Activated T-cell treated with anti-CD3 and anti-CD28 coated beads, Interleukin-2, amount 50 U/mL, for 4 hours (primary cell): ENCODE data around the gene RAB44. TPM values are rescaled to one million over a fixed set of nuclear protein-coding genes. Genes with fewer than 3 reads are reported as not detected.

Experiments used
- ATAC-seq, 2 donors: fragments of 200-7000 bp; cut with Tn5 transposase; one replicate each; pipeline ENCODE4 v1.10.0; 2021
- DNase-seq: peaks from one replicate; pipeline ENCODE4 v3.0.0-alpha.2; 2020
- H3K27me3 Mint-ChIP-seq: one replicate; pipeline ENCODE4 v1.8.0; 2021; ENCODE audit warnings: low read depth, mixed read lengths
- H3K36me3 Mint-ChIP-seq: one replicate; pipeline ENCODE4 v1.8.0; 2022; ENCODE audit warnings: mixed read lengths; ENCODE audit not compliant: insufficient read depth
- H3K4me1 Mint-ChIP-seq: one replicate; pipeline ENCODE4 v1.8.0; 2021; ENCODE audit warnings: low read depth, mixed read lengths
- H3K4me3 Mint-ChIP-seq: one replicate; pipeline ENCODE4 v1.8.0; 2021; ENCODE audit warnings: mild to moderate bottlenecking, moderate library complexity, mixed read lengths
- H3K9me3 Mint-ChIP-seq: one replicate; pipeline ENCODE4 v1.8.0; 2021; ENCODE audit warnings: mixed read lengths
- total RNA-seq, 3 donors: library from RNA; stranded (reverse); gene quantifications; one replicate each; pipeline ENCODE4 v1.2.1, GENCODE V29; 2021

The RAB44 gene
- total RNA-seq, 3 donors from 2014 or later = 0.05 TPM; not detected in 1

DNA sequence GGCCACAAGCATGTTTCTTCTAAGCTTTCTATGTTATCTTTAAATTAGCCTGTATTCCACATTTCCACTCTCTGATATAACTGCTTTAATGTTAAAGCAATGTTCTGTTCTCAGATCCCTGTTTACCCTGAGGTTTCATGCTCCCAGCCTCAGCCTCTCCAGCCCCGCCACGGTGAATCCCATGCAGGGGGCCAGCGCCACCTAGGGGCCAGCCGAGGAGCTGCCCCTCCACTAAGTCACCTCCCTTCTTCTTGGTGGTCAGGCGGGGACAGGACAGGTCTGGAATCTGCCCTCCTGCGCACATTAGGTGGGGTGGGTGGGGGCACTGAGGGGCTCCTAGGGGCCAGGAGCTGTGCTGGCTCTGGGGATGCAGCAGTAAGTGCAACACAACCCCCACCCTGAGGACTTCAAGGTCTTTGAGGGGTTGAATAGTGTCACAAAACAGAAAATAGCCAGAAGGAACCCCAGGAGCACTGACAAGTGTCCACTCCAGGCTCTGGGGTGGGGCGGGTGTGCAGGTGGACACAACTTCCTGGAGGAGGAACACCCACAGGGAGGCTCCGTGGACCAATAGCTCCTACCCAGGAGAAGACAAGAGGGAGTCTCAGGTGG lies 61.6 kb downstream of the RAB44 start:
- Mint-ChIP-seq H3K4me3 (no peak overlapping the region), H3K4me1 (peaks cover 48% of the 10 kb centered on the region), H3K9me3 (no peaks in the 10 kb centered on the region), H3K27me3 (no peaks in the 10 kb centered on the region), H3K36me3 (no peaks in the 10 kb centered on the region)
- peak; percentile 80 for DNase-seq
- peak; percentile 28 to 33 for ATAC-seq

GRCh38 chr6:36760685-36761435 lies 63.2 kb downstream of the RAB44 start:
- H3K4me3 Mint-ChIP-seq = no peak overlapping the region
- H3K9me3 Mint-ChIP-seq = no peaks in the 10 kb centered on the region
- DNase-seq (no peak), ATAC-seq (no peak)
- H3K27me3 Mint-ChIP-seq = no peaks in the 10 kb centered on the region
- H3K4me1 Mint-ChIP-seq = peaks cover 34% of the 10 kb centered on the region
- H3K36me3 Mint-ChIP-seq = no peaks in the 10 kb centered on the region

GRCh38 chr6:36762123-36762522 lies 64.5 kb downstream of the RAB44 start:
- no peak overlapping the region for H3K4me3 Mint-ChIP-seq
- H3K36me3 Mint-ChIP-seq = no peaks in the 10 kb centered on the region
- no peak for ATAC-seq
- DNase-seq = no peak
- H3K4me1 Mint-ChIP-seq = peaks cover 30% of the 10 kb centered on the region
- no peaks in the 10 kb centered on the region for H3K9me3 Mint-ChIP-seq
- H3K27me3 Mint-ChIP-seq = no peaks in the 10 kb centered on the region

GRCh38 chr6:36765190-36765589 lies 67.6 kb downstream of the RAB44 start:
- no peaks in the 10 kb centered on the region for H3K9me3 Mint-ChIP-seq
- no peak overlapping the region for H3K4me3 Mint-ChIP-seq
- no peak for DNase-seq
- no peak for ATAC-seq
- H3K4me1 Mint-ChIP-seq = peaks cover 33% of the 10 kb centered on the region
- H3K27me3 Mint-ChIP-seq = no peaks in the 10 kb centered on the region
- H3K36me3 Mint-ChIP-seq = no peaks in the 10 kb centered on the region

- DNase-seq (peak; percentile 75), ATAC-seq (peak; percentile 87 to 90)
- Mint-ChIP-seq H3K4me3 (no peak overlapping the region), H3K27me3 (no peaks in the 10 kb centered on the region), H3K36me3 (no peaks in the 10 kb centered on the region), H3K9me3 (no peaks in the 10 kb centered on the region), H3K4me1 (peaks cover 39% of the 10 kb centered on the region)
Measured at GRCh38 chr6:36765594-36766398, 68.2 kb downstream of the RAB44 start.

GRCh38 chr6:36766399-36766945 lies 68.8 kb downstream of the RAB44 start:
- H3K36me3 Mint-ChIP-seq = no peaks in the 10 kb centered on the region
- H3K9me3 Mint-ChIP-seq = no peaks in the 10 kb centered on the region
- no peak for ATAC-seq
- peaks cover 44% of the 10 kb centered on the region for H3K4me1 Mint-ChIP-seq
- DNase-seq = no peak
- no peak overlapping the region for H3K4me3 Mint-ChIP-seq
- no peaks in the 10 kb centered on the region for H3K27me3 Mint-ChIP-seq

DNA sequence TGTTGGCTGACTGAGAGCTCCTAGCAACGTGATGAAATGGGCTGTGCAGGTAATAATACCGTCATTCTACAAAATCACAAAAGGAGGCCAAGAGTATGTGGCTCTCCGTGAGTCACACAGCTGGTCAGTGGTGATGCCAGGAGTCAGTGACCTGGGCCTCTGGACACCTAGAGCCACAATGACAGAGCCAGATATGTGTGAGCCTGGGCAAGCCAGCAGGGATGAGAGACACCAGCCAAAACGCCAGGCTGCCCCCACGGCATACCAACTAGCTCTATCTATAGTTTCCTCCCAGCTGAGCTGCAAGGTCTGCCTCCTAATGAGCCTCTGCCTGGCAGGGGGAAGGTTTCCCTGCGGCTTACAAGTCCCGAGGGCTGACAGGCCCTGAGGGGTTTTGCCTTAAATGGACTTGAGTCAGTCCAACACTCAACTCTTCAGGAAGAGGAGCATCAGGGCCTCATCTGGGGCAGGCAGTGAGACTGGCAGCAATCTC lies 71.6 kb downstream of the RAB44 start:
- no peak for DNase-seq
- ATAC-seq = peak in 1 of 2 donors; percentile 6
- Mint-ChIP-seq H3K36me3 (no peaks in the 10 kb centered on the region), H3K4me3 (peak overlapping the region; percentile 35), H3K27me3 (no peaks in the 10 kb centered on the region), H3K4me1 (peaks cover 48% of the 10 kb centered on the region), H3K9me3 (no peaks in the 10 kb centered on the region)

DNA sequence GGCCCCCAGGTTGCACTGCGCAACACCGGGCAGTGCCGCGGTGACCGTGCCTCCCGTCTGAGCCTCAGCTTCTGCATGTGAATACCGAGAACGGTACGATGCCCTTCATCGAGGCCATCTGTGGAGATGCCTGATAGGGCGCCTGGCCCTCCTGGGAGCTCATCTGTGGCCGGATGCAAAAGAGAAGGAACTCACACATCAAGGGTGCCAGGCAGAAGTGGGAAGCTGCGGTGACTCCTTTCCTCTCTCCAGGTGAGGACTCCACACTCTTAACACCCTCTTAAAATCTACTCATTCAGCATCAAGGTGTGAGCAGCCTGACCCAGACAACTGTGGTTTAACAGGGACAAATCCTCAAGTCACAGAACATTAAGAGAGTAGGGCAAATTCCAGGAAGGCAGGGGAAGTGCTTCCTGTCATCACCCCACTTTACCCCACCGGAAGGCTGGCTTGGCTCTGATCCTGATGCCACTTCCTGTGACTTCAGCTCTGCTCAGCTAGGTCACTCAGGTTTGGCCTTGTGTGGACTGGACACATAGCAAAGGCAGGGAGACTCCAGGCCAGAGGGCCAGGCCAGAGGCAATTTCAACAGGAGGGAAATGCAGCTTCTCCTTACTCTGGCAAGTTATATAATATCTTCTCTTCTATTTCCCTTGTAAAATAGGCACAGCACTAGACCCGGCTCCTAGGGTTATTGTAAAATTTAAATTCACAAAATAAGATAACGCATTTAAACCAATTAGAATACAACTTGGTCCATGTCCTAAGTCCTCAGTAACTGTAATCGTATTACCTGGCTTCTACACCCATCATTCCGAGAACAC lies 72.3 kb downstream of the RAB44 start:
- ATAC-seq = peak; percentile 36 to 38
- DNase-seq = no peak
- peaks cover 48% of the 10 kb centered on the region for H3K4me1 Mint-ChIP-seq
- H3K27me3 Mint-ChIP-seq = no peaks in the 10 kb centered on the region
- no peaks in the 10 kb centered on the region for H3K9me3 Mint-ChIP-seq
- peak overlapping the region; percentile 35 for H3K4me3 Mint-ChIP-seq
- H3K36me3 Mint-ChIP-seq = no peaks in the 10 kb centered on the region

GRCh38 chr6:36771145-36771544 lies 73.5 kb downstream of the RAB44 start:
- no peak for DNase-seq
- Mint-ChIP-seq H3K4me3 (no peak overlapping the region), H3K36me3 (no peaks in the 10 kb centered on the region), H3K27me3 (no peaks in the 10 kb centered on the region), H3K9me3 (no peaks in the 10 kb centered on the region), H3K4me1 (peaks cover 44% of the 10 kb centered on the region)
- no peak for ATAC-seq

- H3K36me3 Mint-ChIP-seq = no peaks in the 10 kb centered on the region
- no peaks in the 10 kb centered on the region for H3K27me3 Mint-ChIP-seq
- no peak overlapping the region for H3K4me3 Mint-ChIP-seq
- peaks cover 38% of the 10 kb centered on the region for H3K4me1 Mint-ChIP-seq
- no peak for ATAC-seq
- no peak for DNase-seq
- no peaks in the 10 kb centered on the region for H3K9me3 Mint-ChIP-seq
Measured at GRCh38 chr6:36772397-36772796, 74.8 kb downstream of the RAB44 start.

DNA sequence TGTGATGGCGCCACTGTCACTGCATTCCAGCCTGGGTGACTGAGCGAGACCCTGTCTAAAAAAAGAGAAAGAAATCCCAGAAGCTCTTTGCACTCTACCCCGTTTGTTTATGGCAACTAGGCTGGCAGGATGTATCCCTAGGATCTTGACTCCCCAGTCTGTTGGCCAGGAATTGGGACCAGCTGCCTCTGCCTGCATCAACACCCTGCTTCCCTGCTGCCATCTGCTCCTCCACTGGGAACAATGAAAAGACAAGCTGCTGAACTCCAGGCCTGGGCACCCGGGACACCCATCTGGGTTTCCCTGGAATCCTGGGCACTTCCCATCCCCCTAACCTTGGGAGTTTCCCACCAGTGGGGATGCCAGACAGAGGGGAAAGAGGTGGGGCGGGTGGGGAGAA lies 76.7 kb downstream of the RAB44 start:
- Mint-ChIP-seq H3K36me3 (no peaks in the 10 kb centered on the region), H3K4me1 (peaks cover 24% of the 10 kb centered on the region), H3K9me3 (no peaks in the 10 kb centered on the region), H3K4me3 (no peak overlapping the region), H3K27me3 (no peaks in the 10 kb centered on the region)
- no peak for DNase-seq
- no peak for ATAC-seq

- H3K9me3 Mint-ChIP-seq = no peaks in the 10 kb centered on the region
- H3K27me3 Mint-ChIP-seq = no peaks in the 10 kb centered on the region
- no peaks in the 10 kb centered on the region for H3K36me3 Mint-ChIP-seq
- H3K4me1 Mint-ChIP-seq = peaks cover 5% of the 10 kb centered on the region
- DNase-seq (no peak), ATAC-seq (no peak)
- no peak overlapping the region for H3K4me3 Mint-ChIP-seq
Measured at GRCh38 chr6:36776167-36776566, 78.5 kb downstream of the RAB44 start.

GRCh38 chr6:36777801-36778200 lies 80.2 kb downstream of the RAB44 start:
- DNase-seq (no peak), ATAC-seq (no peak)
- H3K9me3 Mint-ChIP-seq = no peaks in the 10 kb centered on the region
- H3K27me3 Mint-ChIP-seq = no peaks in the 10 kb centered on the region
- H3K36me3 Mint-ChIP-seq = no peaks in the 10 kb centered on the region
- H3K4me3 Mint-ChIP-seq = no peak overlapping the region
- no peaks in the 10 kb centered on the region for H3K4me1 Mint-ChIP-seq

DNA sequence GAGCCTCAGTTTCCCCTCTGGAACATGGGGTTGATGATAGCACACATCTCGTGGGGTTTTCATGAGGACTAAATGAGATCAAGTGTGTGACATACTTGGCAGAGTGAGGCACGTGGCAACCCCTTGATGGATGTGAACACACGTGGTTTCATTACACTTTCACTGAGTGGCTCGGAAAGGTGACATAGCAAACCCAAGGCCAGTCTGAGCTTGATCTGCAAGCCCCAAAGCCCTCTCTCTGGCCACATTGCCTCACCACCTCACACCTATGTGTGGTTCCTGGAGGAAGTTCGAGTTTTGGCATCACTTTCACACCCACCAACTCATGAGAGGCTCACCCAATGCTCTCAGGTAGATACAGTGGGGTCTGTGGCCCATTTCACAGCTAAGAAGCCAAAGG lies 81.6 kb downstream of the RAB44 start:
- no peaks in the 10 kb centered on the region for H3K27me3 Mint-ChIP-seq

More for the DNA sequence above, 81.6 kb downstream of the RAB44 start:
- no peak for DNase-seq
- ATAC-seq = no peak
- no peaks in the 10 kb centered on the region for H3K9me3 Mint-ChIP-seq
- no peak overlapping the region for H3K4me3 Mint-ChIP-seq
- H3K36me3 Mint-ChIP-seq = no peaks in the 10 kb centered on the region
- H3K4me1 Mint-ChIP-seq = no peaks in the 10 kb centered on the region
